Natural killer cell (primary cell): ENCODE results near the gene COL1A1. TPM values are rescaled to one million over a fixed set of nuclear protein-coding genes. Genes with fewer than 3 reads are reported as not detected.
A peak's percentile ranks its signal among the peaks of the same experiment; 100 is the strongest.

Experiments used
- ATAC-seq, 3 donors: fragments of 150-1000 bp in 2 of 3; fragments of 200-7000 bp in 1 of 3; cut with Tn5 transposase; 1 replicate in 1 of 3; 2 replicates in 2 of 3; pipeline ENCODE4 v1.10.0; 2021; ENCODE audit warnings: mild to moderate bottlenecking in 2 of 3, moderate library complexity in 2 of 3
- DNase-seq, 2 donors: peaks; one replicate each; pipeline versions ENCODE4 v3.0.0 to v3.0.0-alpha.2; 2013 to 2021; ENCODE audit warnings: mixed read lengths in 1 of 2
- H3K27ac ChIP-seq: one replicate; pipeline ENCODE4 v1.5.1; 2013; ENCODE audit warnings: mild to moderate bottlenecking, low read length
- H3K27me3 ChIP-seq: one replicate; pipeline ENCODE4 v1.6.1; 2013; ENCODE audit warnings: low read length; ENCODE audit not compliant: control insufficient read depth, insufficient read depth
- H3K36me3 ChIP-seq: one replicate; pipeline ENCODE4 v1.6.1; 2013; ENCODE audit warnings: low read length; ENCODE audit not compliant: control insufficient read depth, insufficient read depth
- H3K4me1 ChIP-seq: one replicate; pipeline ENCODE4 v1.6.1; 2013; ENCODE audit warnings: low read length; ENCODE audit not compliant: control insufficient read depth, insufficient read depth
- H3K4me3 ChIP-seq: one replicate; pipeline ENCODE4 v1.5.1; 2013; ENCODE audit warnings: low read length
- H3K9me3 ChIP-seq: one replicate; pipeline ENCODE4 v1.6.1; 2013; ENCODE audit warnings: low read length; ENCODE audit not compliant: control insufficient read depth, insufficient read depth
- H3K27ac Mint-ChIP-seq, 2 donors: one replicate each; pipeline ENCODE4 v1.8.0; 2022; ENCODE audit warnings: mild to moderate bottlenecking in 2 of 2, mixed read lengths in 2 of 2, moderate library complexity in 1 of 2
- H3K27me3 Mint-ChIP-seq, 2 donors: one replicate each; pipeline ENCODE4 v1.8.0; 2022; ENCODE audit warnings: low read depth in 2 of 2, mixed read lengths in 2 of 2
- H3K36me3 Mint-ChIP-seq: one replicate; pipeline ENCODE4 v1.8.0; 2022; ENCODE audit warnings: mixed read lengths
- H3K4me1 Mint-ChIP-seq, 2 donors: one replicate each; pipeline ENCODE4 v1.8.0; 2022; ENCODE audit warnings: mixed read lengths in 2 of 2
- H3K4me3 Mint-ChIP-seq: one replicate; pipeline ENCODE4 v1.8.0; 2022; ENCODE audit warnings: mild to moderate bottlenecking, moderate library complexity, mixed read lengths
- H3K9me3 Mint-ChIP-seq, 2 donors: one replicate each; pipeline ENCODE4 v1.8.0; 2022; ENCODE audit warnings: mixed read lengths in 2 of 2
- WGBS: methylation state at CpG from one replicate; pipeline ENCODE4 v1.1.7; 2013; ENCODE audit warnings: missing lambda C conversion rate; ENCODE audit not compliant: insufficient coverage; 5-methylcytosine and 5-hydroxymethylcytosine counted together
- intact Hi-C: fragments of 100-400 bp; cut with micrococcal nuclease; formaldehyde crosslinking; loops from one replicate; pipeline ENCODE4 v1.14.2; 2022
- total RNA-seq, 4 donors: library from RNA; stranded (reverse); fragments of 120-200 nt in 1 of 4; gene quantifications; one replicate each; pipeline versions ENCODE4 v1.2.3 to v1.2.4, GENCODE V29; 2013 to 2022
- TF ChIP-seq, protein P1 (sequence below): fragments of 200-600 bp; IDR thresholded peaks from one replicate; pipeline ENCODE4 v1.8.0; 2022; ENCODE audit warnings: antibody characterized with exemption

The COL1A1 gene
- total RNA-seq, 3 donors from 2014 or later (not counting 1 experiment from before 2014, with no cell fraction given), result 2.3 to 7.5 (median 2.6) TPM

DNA sequence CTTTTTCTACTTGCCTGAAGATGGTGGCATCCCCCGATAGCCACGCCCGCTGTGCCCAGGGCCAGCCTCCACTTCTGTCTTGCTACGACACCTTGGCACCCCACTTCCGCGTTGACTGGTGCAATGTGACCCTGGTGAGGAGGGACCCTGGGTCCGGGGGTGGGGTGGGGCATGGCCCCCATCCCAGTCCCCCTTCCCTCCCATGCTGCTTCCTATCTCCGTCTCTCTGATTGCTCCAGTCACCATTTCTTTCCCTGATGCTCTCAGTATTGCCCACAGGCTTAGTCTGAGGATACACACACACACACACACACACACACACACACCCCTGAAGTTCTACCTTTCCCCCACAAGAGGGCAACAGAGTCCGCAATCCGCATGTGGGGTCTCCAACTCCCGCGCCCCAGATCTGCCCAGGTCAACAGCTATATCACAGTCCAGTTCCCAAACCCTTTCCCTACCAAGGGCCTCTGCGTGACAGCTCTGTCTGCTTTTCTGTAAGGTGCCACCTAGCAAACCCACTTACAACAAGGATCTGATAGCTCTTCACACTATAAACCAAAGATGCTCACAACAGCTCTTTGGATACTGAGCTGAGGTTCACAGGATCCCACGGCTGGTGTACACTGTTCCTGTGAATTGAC lies 32.2 kb downstream of the COL1A1 start:
- WGBS, result 20% methylated on average over 14 of the region's 14 CpGs
- H3K4me3 ChIP-seq, result peak overlapping the region; percentile 7
- no peaks in the 10 kb centered on the region for H3K9me3 ChIP-seq
- H3K9me3 Mint-ChIP-seq, result no peaks in the 10 kb centered on the region
- peaks cover 0 to 8% of the 10 kb centered on the region in 2 donors for H3K27me3 Mint-ChIP-seq
- peak overlapping the region; percentile 43 for H3K27ac ChIP-seq
- ATAC-seq (peak; percentile 85 to 90 (median 86)), DNase-seq (peak; percentile 47 to 81)
- H3K4me1 ChIP-seq, result peaks cover 17% of the 10 kb centered on the region
- peak overlapping the region; percentile 73 to 74 for H3K27ac Mint-ChIP-seq
- TF ChIP-seq, protein P1, sequence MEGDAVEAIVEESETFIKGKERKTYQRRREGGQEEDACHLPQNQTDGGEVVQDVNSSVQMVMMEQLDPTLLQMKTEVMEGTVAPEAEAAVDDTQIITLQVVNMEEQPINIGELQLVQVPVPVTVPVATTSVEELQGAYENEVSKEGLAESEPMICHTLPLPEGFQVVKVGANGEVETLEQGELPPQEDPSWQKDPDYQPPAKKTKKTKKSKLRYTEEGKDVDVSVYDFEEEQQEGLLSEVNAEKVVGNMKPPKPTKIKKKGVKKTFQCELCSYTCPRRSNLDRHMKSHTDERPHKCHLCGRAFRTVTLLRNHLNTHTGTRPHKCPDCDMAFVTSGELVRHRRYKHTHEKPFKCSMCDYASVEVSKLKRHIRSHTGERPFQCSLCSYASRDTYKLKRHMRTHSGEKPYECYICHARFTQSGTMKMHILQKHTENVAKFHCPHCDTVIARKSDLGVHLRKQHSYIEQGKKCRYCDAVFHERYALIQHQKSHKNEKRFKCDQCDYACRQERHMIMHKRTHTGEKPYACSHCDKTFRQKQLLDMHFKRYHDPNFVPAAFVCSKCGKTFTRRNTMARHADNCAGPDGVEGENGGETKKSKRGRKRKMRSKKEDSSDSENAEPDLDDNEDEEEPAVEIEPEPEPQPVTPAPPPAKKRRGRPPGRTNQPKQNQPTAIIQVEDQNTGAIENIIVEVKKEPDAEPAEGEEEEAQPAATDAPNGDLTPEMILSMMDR, result no peak
- no peaks in the 10 kb centered on the region for H3K36me3 Mint-ChIP-seq
- no peaks in the 10 kb centered on the region for H3K27me3 ChIP-seq
- H3K36me3 ChIP-seq, result no peaks in the 10 kb centered on the region
- intact Hi-C loops, result loop anchor here (5.0 kb wide), 1 partner anchor 37 kb away; the partner anchor contains the start of gene SAMD14
- peaks cover 12% of the 10 kb centered on the region in 2 donors for H3K4me1 Mint-ChIP-seq
- H3K4me3 Mint-ChIP-seq, result peak overlapping the region; percentile 49

DNA sequence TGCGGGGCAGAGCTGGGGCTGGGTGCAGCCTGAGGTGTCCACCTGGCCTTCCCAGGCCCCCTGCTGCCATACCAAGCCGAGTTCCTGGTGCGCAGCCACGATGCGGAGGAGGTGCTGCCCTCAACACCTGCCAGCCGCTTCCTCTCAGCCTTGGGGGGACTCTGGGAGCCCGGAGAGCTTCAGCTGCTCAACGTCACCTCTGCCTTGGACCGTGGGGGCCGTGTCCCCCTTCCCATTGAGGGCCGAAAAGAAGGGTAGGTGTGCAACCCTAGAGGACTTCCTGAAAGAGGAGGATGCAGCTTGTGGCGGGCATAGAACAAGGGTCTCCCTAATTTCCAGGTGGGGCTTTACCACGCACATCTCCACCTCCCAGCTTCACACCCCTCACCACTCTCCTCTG lies 33.1 kb downstream of the COL1A1 start:
- Histone ChIP-seq H3K27me3 (no peaks in the 10 kb centered on the region), H3K36me3 (no peaks in the 10 kb centered on the region), H3K9me3 (no peaks in the 10 kb centered on the region), H3K4me3 (no peak overlapping the region), H3K27ac (no peak overlapping the region), H3K4me1 (peaks cover 21% of the 10 kb centered on the region)
- no peak for ATAC-seq
- peaks cover 0 to 8% of the 10 kb centered on the region in 2 donors for H3K27me3 Mint-ChIP-seq
- WGBS, result 75% methylated on average over 13 of the region's 13 CpGs
- no peak overlapping the region for H3K4me3 Mint-ChIP-seq
- TF ChIP-seq, protein P1, result no peak
- DNase-seq, result no peak
- H3K27ac Mint-ChIP-seq, result peak overlapping the region in 1 of 2 donors; percentile 73
- intact Hi-C loops, result loop anchor here (5.0 kb wide), 1 partner anchor 36 kb away; the partner anchor contains the start of gene SAMD14
- no peaks in the 10 kb centered on the region for H3K36me3 Mint-ChIP-seq
- H3K4me1 Mint-ChIP-seq, result peaks cover 12% of the 10 kb centered on the region in 2 donors
- H3K9me3 Mint-ChIP-seq, result no peaks in the 10 kb centered on the region

DNA sequence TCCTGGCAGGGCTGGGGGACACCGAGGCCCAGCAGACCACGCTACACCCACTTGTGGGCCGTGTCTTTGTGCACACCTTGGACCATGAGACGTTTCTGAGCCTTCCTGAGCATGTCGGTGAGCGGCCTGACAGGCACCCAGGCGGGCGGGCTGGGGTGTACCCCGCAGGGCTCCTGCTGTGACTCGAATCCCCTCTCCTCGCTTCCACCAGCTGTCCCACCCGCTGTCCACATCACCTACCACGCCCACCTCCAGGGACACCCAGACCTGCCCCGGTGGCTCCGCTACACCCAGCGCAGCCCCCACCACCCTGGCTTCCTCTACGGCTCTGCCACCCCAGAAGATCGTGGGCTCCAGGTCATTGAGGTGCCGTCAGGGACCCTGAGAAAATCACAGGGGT lies 34.1 kb downstream of the COL1A1 start:
- Histone ChIP-seq H3K4me3 (no peak overlapping the region), H3K27ac (no peak overlapping the region), H3K27me3 (no peaks in the 10 kb centered on the region), H3K36me3 (no peaks in the 10 kb centered on the region), H3K9me3 (no peaks in the 10 kb centered on the region), H3K4me1 (peaks cover 21% of the 10 kb centered on the region)
- H3K4me1 Mint-ChIP-seq, result peaks cover 14 to 15% of the 10 kb centered on the region in 2 donors
- TF ChIP-seq, protein P1, result no peak
- DNase-seq (no peak), ATAC-seq (no peak)
- 91% methylated on average over 18 of the region's 19 CpGs for WGBS
- H3K9me3 Mint-ChIP-seq, result no peaks in the 10 kb centered on the region
- peaks cover 0 to 8% of the 10 kb centered on the region in 2 donors for H3K27me3 Mint-ChIP-seq
- H3K36me3 Mint-ChIP-seq, result no peaks in the 10 kb centered on the region
- no peak overlapping the region for H3K4me3 Mint-ChIP-seq
- H3K27ac Mint-ChIP-seq, result no peak overlapping the region
- intact Hi-C loops, result loop anchor here (5.0 kb wide), 1 partner anchor 35 kb away; the partner anchor contains the start of gene SAMD14
